BLaER1 (cell line): ENCODE results near the gene TSPOAP1.

Source experiments
- H3K27ac ChIP-seq: shearing (Covaris generic); formaldehyde crosslinking; 2 replicates; pipeline ENCODE4 v1.8.1; 2022
- H3K27me3 ChIP-seq: shearing (Covaris generic); formaldehyde crosslinking; 2 replicates; pipeline ENCODE4 v1.8.1; 2022
- H3K36me3 ChIP-seq: shearing (Covaris generic); formaldehyde crosslinking; 2 replicates; pipeline ENCODE4 v1.8.1; 2022
- H3K4me1 ChIP-seq: shearing (Covaris generic); formaldehyde crosslinking; 2 replicates; pipeline ENCODE4 v1.8.1; 2022
- H3K4me2 ChIP-seq: shearing (Covaris generic); formaldehyde crosslinking; 2 replicates; pipeline ENCODE4 v1.8.1; 2022
- H3K4me3 ChIP-seq: shearing (Covaris generic); formaldehyde crosslinking; 2 replicates; pipeline ENCODE4 v1.8.1; 2022
- H3K9ac ChIP-seq: shearing (Covaris generic); formaldehyde crosslinking; 2 replicates; pipeline ENCODE4 v1.8.1; 2022
- H3K9me3 ChIP-seq: shearing (Covaris generic); formaldehyde crosslinking; 2 replicates; pipeline ENCODE4 v1.8.1; 2022
- H4K20me1 ChIP-seq: shearing (Covaris generic); formaldehyde crosslinking; 2 replicates; pipeline ENCODE4 v1.8.1; 2022
- Cebpa-rat ChIP-seq: shearing (Covaris generic); IDR thresholded peaks from 2 replicates; pipeline ENCODE4 v1.8.1; 2022

The TSPOAP1 gene

DNA sequence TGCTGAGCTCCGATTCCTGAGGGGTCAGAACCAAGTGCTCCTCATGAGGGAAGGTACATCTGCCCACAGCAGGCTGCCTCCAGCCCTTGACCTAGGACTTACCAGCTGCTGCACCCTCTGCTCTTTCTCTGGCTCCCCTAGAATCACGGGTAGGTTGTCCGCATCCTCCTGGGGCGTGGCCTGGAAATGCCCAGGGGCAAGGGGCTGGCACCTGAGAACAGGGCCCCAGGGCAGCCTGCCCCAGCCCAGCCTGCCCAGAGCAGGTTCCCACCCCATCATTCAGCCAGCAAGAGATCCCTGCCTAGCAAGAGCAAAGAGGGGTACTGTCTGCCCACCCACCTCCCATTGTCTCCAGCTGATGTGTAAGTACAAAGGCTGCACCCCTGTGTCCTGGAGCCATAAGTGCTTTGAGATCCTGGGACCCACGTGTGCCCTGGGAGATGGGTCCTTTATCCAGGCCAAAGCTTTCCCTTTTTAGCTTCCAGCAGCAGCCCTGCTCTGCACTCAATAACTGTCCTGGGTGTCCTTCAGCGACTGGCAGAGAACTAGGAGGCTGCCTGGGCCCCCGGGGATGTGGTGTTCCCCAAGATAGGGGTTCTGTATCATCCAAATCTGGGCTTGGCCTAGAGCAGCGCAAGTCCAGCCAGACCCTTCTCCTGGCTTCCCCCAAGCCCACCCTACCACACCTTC is 5.1 kb downstream of the TSPOAP1 start:
- Histone ChIP-seq H3K36me3 (peaks cover 48% of the 10 kb centered on the region), H4K20me1 (peaks cover 44% of the 10 kb centered on the region), H3K4me2 (peak overlapping the region; percentile 100), H3K9me3 (no peaks in the 10 kb centered on the region), H3K4me1 (peaks cover 82% of the 10 kb centered on the region), H3K27me3 (peaks cover 9% of the 10 kb centered on the region; the same call in 1 of the 2 replicates), H3K4me3 (peak overlapping the region; percentile 96), H3K27ac (peak overlapping the region; percentile 83; the same call in 1 of the 2 replicates), H3K9ac (peak overlapping the region; percentile 82)
- TF ChIP-seq Cebpa-rat, result no peak

DNA sequence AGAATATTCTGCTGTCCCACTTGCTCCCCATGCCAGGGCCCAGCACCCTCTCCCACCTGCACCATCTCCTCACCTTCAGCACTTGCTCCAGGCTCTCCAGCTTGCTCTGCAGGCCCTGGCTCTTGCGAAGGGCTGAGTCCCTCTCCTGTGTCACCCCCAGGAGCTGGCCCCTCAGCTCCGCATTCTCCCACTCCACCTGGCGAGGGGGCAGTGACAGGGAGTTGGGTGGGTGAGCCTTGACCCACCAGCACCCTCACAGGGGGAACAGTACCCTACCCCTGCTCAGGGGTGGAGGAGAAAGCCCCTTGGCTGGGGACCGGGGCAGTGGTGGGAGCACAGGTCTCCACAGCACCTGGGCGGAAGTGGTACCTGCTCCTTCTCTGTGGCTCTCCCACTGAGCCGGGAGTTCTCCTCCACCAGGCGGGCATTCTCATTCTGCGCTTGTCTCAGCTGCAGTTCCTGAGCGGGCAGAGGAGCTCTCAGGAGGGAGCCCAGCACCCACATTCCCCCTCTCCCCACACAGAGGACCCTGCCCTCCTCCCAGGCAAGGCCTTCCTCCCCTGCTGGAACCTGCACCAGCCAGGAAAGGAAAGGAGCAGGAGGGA is 5.9 kb downstream of the TSPOAP1 start:
- H3K36me3 ChIP-seq, result peaks cover 52% of the 10 kb centered on the region
- peaks cover 9% of the 10 kb centered on the region; the same call in 1 of the 2 replicates for H3K27me3 ChIP-seq
- no peak overlapping the region; the same call in 1 of the 2 replicates for H3K4me2 ChIP-seq
- H3K9ac ChIP-seq, result no peak overlapping the region
- TF ChIP-seq Cebpa-rat, result no peak
- H3K4me3 ChIP-seq, result no peak overlapping the region
- H3K4me1 ChIP-seq, result peaks cover 82% of the 10 kb centered on the region
- H3K9me3 ChIP-seq, result no peaks in the 10 kb centered on the region
- H4K20me1 ChIP-seq, result peaks cover 36% of the 10 kb centered on the region
- H3K27ac ChIP-seq, result peak overlapping the region; percentile 23; the same call in 1 of the 2 replicates

DNA sequence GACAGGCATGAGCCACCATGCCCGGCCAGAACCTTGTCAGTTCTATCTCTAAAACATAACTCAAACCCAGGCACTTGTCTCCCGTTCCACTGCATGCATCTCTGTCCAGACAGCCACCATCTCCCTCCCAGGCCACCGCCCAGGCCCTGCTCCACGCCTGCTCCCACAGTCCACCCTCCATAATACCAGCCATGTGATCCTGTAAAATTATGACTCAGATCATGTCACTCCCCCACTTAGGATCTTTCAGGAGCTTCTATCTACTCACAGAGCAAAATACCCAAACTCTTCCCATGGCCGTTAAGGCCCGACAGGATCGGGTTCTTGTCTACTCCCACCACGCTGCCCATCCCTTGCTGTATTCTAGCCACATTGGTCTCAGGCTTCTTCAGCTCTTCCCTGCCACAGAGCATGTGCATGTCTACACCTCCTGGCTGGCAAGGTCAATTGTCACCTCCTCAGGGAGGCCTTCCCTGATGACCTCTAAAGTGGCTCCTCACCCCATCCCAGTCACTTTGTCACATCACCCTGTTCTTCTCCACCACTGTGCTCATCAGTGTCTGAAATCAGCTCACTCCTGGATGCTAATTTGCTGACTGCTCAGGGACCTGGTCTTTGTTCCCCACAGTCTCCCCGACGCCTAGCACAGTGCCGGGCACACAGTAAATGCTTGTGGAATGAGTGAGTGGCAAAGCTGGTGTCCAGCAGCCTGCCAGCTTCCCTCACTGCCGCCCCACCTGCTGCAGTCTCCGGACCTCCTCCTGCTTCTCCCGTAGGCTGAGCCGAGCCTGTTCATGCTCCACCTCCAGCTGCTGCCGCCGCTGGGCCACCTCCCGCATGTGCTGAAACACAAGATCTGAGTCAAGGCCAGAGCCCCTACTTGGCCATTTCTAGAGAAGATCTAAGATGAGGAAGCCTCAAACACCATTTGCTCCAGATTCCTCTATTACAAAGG is 6.7 kb downstream of the TSPOAP1 start:
- Histone ChIP-seq H3K27me3 (peaks cover 9% of the 10 kb centered on the region; the same call in 1 of the 2 replicates), H3K9ac (no peak overlapping the region), H3K9me3 (no peaks in the 10 kb centered on the region), H4K20me1 (peaks cover 28% of the 10 kb centered on the region), H3K4me3 (no peak overlapping the region), H3K27ac (no peak overlapping the region; the same call in 1 of the 2 replicates), H3K36me3 (peaks cover 52% of the 10 kb centered on the region), H3K4me1 (peaks cover 82% of the 10 kb centered on the region), H3K4me2 (peak overlapping the region; percentile 14; the same call in 1 of the 2 replicates)
- TF ChIP-seq Cebpa-rat, result no peak

DNA sequence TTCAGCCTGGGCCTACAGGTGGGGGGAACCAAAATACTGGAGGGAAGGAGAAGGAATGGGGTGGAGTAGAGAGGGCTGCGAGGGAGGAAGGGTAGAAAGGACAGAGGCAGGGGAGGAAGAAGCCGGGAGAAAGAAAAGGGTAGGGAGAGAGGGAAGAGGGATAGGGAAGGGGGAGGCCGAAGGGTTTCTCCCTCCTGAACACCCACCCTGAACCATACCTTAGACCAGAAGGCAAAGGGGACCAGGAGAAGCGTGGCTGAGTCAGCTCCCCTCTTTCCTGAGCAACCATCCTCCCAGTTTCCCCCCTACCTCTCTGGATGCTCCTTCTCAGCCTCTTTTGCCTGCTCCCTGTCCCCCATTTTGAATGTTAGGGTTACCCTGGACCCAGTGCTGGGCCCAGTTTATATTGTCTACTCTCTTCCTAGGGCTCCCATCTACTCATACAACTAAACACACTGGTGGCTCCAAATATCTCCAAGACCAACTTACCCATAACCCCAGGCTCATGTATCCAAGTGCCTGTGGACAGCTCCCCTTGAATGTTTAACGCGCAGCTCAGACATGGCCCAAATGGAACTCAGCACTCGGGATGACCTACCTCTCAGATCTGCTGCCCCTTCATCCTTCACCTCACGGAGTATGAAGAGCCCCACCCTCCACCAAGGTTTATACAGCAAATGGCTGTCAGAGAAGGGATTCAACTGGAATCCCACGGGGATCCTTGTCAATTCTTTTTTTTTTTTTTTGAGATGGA is 7.8 kb downstream of the TSPOAP1 start:
- Histone ChIP-seq H3K4me2 (peak overlapping the region; percentile 14; the same call in 1 of the 2 replicates), H3K4me3 (no peak overlapping the region), H3K27me3 (peaks cover 9% of the 10 kb centered on the region; the same call in 1 of the 2 replicates), H3K9ac (no peak overlapping the region), H3K27ac (no peak overlapping the region), H4K20me1 (peaks cover 18% of the 10 kb centered on the region), H3K4me1 (peaks cover 78% of the 10 kb centered on the region), H3K9me3 (no peaks in the 10 kb centered on the region), H3K36me3 (peaks cover 63% of the 10 kb centered on the region)
- TF ChIP-seq Cebpa-rat, result no peak

DNA sequence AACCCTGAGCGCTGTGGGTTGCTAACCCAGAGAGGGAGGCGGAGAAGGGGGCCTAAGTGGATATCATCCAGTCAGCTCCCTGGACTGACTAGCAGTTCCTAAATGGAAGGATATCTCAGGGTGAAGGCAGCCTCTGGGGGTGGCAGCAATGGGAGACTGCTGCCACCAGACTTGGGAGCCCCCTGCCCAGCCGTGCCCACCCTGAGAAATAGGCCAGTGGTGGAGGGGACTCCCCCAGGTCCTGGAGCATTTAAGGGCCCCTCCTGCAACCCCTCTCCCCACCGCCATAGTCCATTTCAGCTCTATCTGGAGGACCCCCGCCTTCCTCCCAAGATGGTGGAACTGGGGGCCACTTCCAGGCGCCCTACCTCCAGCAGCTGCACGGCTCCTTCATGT is 8.4 kb downstream of the TSPOAP1 start:
- Histone ChIP-seq H3K36me3 (peaks cover 69% of the 10 kb centered on the region), H3K27me3 (peaks cover 9% of the 10 kb centered on the region; the same call in 1 of the 2 replicates), H3K4me3 (no peak overlapping the region), H3K4me2 (no peak overlapping the region), H3K4me1 (peaks cover 76% of the 10 kb centered on the region), H3K9me3 (no peaks in the 10 kb centered on the region), H3K27ac (no peak overlapping the region), H3K9ac (no peak overlapping the region), H4K20me1 (peaks cover 13% of the 10 kb centered on the region)
- TF ChIP-seq Cebpa-rat, result no peak

DNA sequence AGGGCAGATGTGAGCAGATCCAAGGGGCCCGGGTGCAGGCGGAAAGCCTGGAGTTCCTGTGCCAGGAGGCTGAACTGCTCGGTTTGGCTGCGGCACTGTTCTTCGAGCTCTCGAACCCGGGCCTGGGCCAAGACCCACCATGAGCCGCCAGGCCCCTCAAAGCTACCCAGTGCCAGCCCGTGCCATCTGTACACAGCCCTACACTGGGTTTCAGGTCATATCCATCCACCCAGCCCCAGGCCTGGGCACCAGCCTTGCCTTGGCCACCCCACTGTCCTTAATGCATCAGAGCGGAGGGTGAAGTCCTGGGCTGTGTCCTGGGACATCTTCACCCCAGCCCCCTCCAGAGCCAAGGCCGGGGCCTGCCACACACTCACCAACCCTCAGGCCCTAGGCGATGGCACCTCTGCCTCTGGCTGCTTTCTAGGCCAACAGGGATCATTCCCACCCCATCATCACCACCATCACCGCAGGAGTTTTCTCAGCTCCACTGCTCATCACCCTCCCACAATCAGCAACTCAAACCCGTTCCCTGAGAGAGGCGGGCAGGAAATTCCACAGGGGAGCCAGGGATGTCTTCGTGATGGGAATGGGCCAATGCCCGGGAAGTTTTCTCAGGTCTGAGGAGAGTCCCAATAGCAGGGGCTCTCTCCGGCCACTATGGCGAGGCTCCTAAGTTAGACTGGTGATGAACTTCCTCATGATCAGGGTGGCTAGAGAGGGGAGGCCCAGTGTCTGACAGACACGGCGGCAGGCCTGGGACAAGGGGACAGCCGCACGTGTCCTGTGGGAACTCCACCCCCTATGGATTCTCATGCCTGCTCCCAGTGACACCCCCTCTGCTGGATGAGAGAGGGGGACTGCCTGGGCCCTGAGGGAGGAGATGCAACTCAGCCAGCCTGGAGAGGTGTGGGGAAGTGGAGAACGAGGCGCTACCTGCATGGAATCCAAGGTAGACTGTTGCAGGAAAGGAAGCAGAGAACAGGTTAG is 9.1 kb downstream of the TSPOAP1 start:
- H3K9ac ChIP-seq, result no peak overlapping the region
- peaks cover 5% of the 10 kb centered on the region; the same call in 1 of the 2 replicates for H3K27me3 ChIP-seq
- H4K20me1 ChIP-seq, result peaks cover 7% of the 10 kb centered on the region; the same call in 1 of the 2 replicates
- peaks cover 69% of the 10 kb centered on the region for H3K36me3 ChIP-seq
- peak overlapping the region; percentile 18; the same call in 1 of the 2 replicates for H3K27ac ChIP-seq
- H3K4me1 ChIP-seq, result peaks cover 76% of the 10 kb centered on the region
- H3K4me3 ChIP-seq, result no peak overlapping the region
- no peak overlapping the region for H3K4me2 ChIP-seq
- H3K9me3 ChIP-seq, result no peaks in the 10 kb centered on the region
- TF ChIP-seq Cebpa-rat, result no peak

GRCh38 chr17:58318627-58319172 is 9.9 kb downstream of the TSPOAP1 start:
- peaks cover 76% of the 10 kb centered on the region for H3K4me1 ChIP-seq
- H3K27ac ChIP-seq, result peak overlapping the region; percentile 67
- peaks cover 69% of the 10 kb centered on the region for H3K36me3 ChIP-seq

GRCh38 chr17:58318065-58318481 is 10.5 kb downstream of the TSPOAP1 start:
- Histone ChIP-seq H3K36me3 (peaks cover 66% of the 10 kb centered on the region), H3K9me3 (no peaks in the 10 kb centered on the region), H3K4me3 (no peak overlapping the region), H3K27ac (peak overlapping the region; percentile 67), H3K27me3 (no peaks in the 10 kb centered on the region), H3K4me2 (peak overlapping the region; percentile 60), H4K20me1 (no peaks in the 10 kb centered on the region), H3K4me1 (peaks cover 76% of the 10 kb centered on the region), H3K9ac (peak overlapping the region; percentile 12; the same call in 1 of the 2 replicates)
- no peak for TF ChIP-seq Cebpa-rat

More at GRCh38 chr17:58318627-58319172, 9.9 kb downstream of the TSPOAP1 start:
- Histone ChIP-seq H3K4me3 (no peak overlapping the region), H3K9ac (no peak overlapping the region; the same call in 1 of the 2 replicates), H3K4me2 (no peak overlapping the region), H3K9me3 (no peaks in the 10 kb centered on the region), H4K20me1 (no peaks in the 10 kb centered on the region), H3K27me3 (no peaks in the 10 kb centered on the region)
- TF ChIP-seq Cebpa-rat, result no peak
